Rectal smooth muscle tissue (tissue), 1 donor: ENCODE results near the gene LRRC8A.
"Not testable (repeated sequence)": the region's sequence is repeated elsewhere in the genome, so short reads cannot be mapped to it uniquely, and the experiment has no call there.

ENCODE experiments used
- H3K27ac ChIP-seq: one replicate; pipeline ENCODE4 v1.7.0; 2013; ENCODE audit warnings: low read depth, low read length, inconsistent platforms
- H3K27me3 ChIP-seq: one replicate; pipeline ENCODE4 v1.7.0; 2013; ENCODE audit warnings: low read length; ENCODE audit not compliant: control insufficient read depth, insufficient read depth
- H3K36me3 ChIP-seq: one replicate; pipeline ENCODE4 v1.7.0; 2013; ENCODE audit warnings: low read length; ENCODE audit not compliant: control insufficient read depth, insufficient read depth
- H3K4me1 ChIP-seq: one replicate; pipeline ENCODE4 v1.7.0; 2013; ENCODE audit warnings: low read length; ENCODE audit not compliant: control insufficient read depth, insufficient read depth
- H3K4me3 ChIP-seq: one replicate; pipeline ENCODE4 v1.7.0; 2013; ENCODE audit warnings: low read length
- H3K9ac ChIP-seq: one replicate; pipeline ENCODE4 v1.7.0; 2013; ENCODE audit warnings: low read length

Gene LRRC8A

GRCh38 chr9:128851024-128851423 is 30.9 kb upstream of the LRRC8A start:
- H3K4me1 ChIP-seq, H3K36me3 ChIP-seq, H3K27me3 ChIP-seq, H3K4me3 ChIP-seq, H3K9ac ChIP-seq, H3K27ac ChIP-seq: not testable (repeated sequence)

GRCh38 chr9:128851779-128852600 is 29.9 kb upstream of the LRRC8A start:
- not testable (repeated sequence) for H3K27ac ChIP-seq, H3K9ac ChIP-seq, H3K36me3 ChIP-seq, H3K4me3 ChIP-seq, H3K27me3 ChIP-seq, H3K4me1 ChIP-seq

GRCh38 chr9:128852646-128853045 is 29.3 kb upstream of the LRRC8A start:
- H3K36me3 ChIP-seq, H3K4me3 ChIP-seq, H3K4me1 ChIP-seq, H3K27ac ChIP-seq, H3K27me3 ChIP-seq, H3K9ac ChIP-seq: not testable (repeated sequence)

DNA sequence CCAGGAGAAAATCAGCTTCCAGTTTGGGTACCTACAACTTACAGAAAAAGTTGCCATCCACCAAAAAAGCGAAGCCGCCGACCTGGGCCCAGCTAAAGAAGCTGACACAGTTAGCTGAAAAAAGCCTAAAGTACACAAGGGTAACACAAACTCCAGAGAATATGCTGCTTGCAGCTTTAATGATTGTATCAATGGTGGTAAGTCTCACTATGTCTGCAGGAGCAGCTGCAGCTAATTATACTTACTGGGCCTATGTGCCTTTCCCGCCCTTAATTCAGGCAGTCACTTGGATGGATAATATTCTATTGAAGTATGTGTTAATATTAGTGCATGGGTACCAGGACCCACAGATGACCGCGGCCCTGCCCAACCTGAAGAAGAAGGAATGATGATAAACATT is 27.5 kb upstream of the LRRC8A start:
- H3K27ac ChIP-seq, H3K27me3 ChIP-seq, H3K4me1 ChIP-seq, H3K36me3 ChIP-seq, H3K9ac ChIP-seq, H3K4me3 ChIP-seq: not testable (repeated sequence)

DNA sequence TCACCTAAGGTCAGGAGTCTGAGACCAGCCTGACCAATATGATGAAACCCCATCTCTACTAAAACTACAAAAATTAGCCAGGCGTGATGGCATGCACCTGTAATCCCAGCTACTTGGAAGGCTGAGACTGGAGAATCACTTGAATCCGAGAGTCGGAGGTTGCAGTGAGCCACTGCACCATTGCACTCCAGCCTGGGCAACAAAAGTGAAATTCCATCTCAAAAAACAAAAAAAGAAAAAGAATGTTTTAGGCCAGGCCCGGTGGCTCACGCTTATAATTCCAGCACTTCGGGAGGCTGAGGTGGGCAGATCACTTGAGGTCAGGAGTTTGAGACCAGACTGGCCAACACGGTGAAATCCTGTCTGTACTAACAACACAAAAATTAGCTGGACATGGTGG is 23.5 kb upstream of the LRRC8A start:
- not testable (repeated sequence) for H3K27me3 ChIP-seq

DNA sequence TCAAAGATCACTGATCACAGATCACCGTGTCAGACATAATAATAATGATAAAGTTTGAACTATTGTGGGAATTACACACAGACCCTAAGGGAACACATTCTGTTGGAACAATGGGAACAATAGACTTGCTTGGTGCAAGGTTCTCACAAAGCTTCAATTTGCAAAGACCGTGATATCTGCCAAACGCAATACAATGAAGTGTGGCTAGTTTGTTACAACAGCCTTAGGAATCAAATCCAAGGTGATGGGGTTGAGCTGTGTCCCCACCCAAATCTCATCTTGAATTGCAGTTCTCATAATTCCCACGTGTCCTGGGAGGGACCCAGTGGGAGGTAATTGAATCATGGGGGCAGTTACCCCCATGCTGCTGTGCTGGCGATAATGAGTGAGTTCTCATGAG is 21.0 kb upstream of the LRRC8A start:
- Histone ChIP-seq H3K36me3 (no peaks in the 10 kb centered on the region), H3K4me3 (no peak overlapping the region), H3K27ac (no peak overlapping the region), H3K27me3 (no peaks in the 10 kb centered on the region), H3K9ac (no peak overlapping the region), H3K4me1 (no peaks in the 10 kb centered on the region)

More for the DNA sequence above, 23.5 kb upstream of the LRRC8A start:
- not testable (repeated sequence) for H3K9ac ChIP-seq, H3K4me1 ChIP-seq, H3K4me3 ChIP-seq, H3K36me3 ChIP-seq, H3K27ac ChIP-seq

DNA sequence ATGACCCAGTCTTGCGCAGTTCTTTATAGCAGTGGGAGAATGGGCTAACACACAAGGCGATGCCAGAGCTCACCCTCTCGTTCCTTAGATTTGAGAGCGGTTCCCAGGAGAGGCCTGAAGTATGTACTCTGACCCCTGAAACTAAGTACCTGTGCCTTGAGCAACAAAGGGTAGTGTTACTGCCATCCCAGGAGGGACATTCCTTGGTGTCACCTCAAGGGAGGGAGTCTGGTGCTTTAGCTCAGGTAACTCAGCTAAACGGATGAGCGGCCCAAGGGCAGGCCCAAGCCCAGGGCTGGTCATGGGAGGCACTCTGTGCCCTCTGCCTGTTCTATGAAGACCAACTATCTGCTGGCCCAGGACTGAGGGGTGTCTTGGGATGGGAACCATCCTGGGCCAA is 20.4 kb upstream of the LRRC8A start:
- H3K9ac ChIP-seq = no peak overlapping the region
- no peaks in the 10 kb centered on the region for H3K27me3 ChIP-seq
- H3K4me1 ChIP-seq = no peaks in the 10 kb centered on the region
- no peak overlapping the region for H3K27ac ChIP-seq
- H3K4me3 ChIP-seq = no peak overlapping the region
- H3K36me3 ChIP-seq = no peaks in the 10 kb centered on the region

DNA sequence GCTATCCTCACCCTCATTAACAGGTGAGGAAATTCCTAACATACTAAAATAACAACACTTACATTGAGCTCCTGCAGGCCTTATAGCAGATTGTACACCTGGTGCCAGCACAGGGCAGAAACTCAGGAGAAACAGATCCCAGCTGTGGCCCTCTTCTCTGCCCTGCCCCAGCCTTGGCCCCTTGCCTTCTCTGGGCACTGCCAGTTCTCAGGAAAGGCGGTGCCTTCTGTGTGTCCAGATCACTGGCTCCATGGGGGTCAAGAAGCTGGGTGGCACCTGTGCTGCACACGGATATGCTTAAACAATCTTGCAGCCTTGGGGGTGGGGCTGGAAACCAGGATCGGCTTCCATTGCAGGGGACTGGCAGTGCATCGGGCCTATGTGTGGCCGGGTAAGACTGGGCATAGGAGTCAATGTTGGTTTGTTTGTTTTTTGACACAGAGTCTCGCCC is 19.5 kb upstream of the LRRC8A start:
- no peaks in the 10 kb centered on the region for H3K4me1 ChIP-seq
- no peak overlapping the region for H3K9ac ChIP-seq
- no peak overlapping the region for H3K27ac ChIP-seq
- no peaks in the 10 kb centered on the region for H3K36me3 ChIP-seq
- H3K27me3 ChIP-seq = no peaks in the 10 kb centered on the region
- no peak overlapping the region for H3K4me3 ChIP-seq

DNA sequence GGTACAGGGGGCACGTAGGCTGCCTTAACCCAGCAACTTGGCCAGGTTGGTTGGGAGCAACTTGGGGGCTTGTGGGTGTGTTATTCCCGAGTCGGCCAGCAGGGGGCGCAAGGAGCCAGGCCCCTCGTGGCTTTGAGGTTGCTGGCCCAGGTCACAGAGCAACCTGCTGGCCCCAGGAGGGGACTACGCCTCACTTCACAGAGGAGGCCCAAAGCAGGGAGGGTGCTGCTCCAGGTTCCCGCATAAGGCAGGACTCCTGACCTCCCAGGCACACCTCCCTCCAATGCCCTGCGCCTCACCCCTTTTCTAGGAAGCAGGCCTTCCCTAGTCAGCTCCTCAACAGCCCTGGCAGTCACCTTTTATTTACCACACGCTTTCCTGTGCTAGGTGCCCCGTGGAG is 18.3 kb upstream of the LRRC8A start:
- Histone ChIP-seq H3K4me1 (no peaks in the 10 kb centered on the region), H3K9ac (no peak overlapping the region), H3K4me3 (no peak overlapping the region), H3K36me3 (no peaks in the 10 kb centered on the region), H3K27ac (no peak overlapping the region), H3K27me3 (no peaks in the 10 kb centered on the region)

DNA sequence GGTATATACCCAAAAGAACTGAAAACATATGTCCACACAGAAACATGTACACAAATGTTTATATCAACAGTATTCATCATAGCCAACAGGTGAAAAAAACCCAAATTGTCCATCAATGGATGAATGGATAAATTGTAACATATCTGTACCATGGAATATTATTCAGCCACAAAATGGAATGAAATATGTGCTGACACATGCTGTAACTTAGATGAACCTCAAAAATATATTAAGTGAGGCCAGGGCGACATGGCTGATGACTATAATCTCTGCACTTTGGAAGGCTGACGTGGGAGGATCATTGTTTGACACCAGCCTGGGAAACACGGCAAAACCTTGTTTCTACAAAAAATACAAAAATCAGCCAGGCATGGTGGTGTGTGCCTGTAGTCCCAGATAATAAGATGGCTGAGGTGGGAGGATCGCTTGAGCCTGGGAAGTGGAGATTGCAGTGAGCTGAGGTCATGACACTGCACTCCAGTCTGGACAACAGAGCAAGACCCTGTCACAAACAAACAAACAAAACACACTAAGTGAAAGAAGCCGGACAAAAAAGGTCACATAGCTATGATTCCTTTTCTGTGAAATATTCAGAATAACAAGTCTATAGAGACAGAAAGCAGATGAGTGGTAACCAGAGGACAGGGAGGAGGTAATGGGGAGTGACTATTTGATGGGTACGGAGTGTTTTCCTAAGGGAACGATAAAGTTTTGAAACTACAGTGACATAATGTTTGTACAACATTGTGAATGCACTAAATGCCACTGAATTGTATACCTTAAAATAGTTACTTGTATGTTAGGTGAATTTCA is 11.6 kb upstream of the LRRC8A start:
- no peaks in the 10 kb centered on the region for H3K36me3 ChIP-seq
- H3K27me3 ChIP-seq = no peaks in the 10 kb centered on the region
- H3K27ac ChIP-seq = no peak overlapping the region
- H3K4me3 ChIP-seq = no peak overlapping the region
- no peaks in the 10 kb centered on the region for H3K4me1 ChIP-seq
- no peak overlapping the region for H3K9ac ChIP-seq

DNA sequence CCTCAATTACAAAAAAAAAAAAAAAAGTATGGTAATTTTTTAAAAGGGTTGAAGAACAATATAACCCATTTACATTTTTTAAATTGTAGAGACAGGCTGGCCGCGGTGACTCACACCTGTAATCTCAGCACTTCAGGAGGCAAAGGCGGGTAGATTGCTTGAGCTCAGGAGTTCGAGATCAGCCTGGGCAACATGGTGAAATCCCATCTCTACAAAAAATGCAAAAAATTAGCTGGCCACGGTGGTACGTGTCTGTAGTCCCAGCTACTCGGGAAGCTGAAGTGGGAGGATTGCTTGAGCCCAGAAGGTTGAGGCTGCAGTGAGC is 11.0 kb upstream of the LRRC8A start:
- not testable (repeated sequence) for H3K27ac ChIP-seq, H3K4me1 ChIP-seq, H3K4me3 ChIP-seq, H3K36me3 ChIP-seq, H3K9ac ChIP-seq, H3K27me3 ChIP-seq

DNA sequence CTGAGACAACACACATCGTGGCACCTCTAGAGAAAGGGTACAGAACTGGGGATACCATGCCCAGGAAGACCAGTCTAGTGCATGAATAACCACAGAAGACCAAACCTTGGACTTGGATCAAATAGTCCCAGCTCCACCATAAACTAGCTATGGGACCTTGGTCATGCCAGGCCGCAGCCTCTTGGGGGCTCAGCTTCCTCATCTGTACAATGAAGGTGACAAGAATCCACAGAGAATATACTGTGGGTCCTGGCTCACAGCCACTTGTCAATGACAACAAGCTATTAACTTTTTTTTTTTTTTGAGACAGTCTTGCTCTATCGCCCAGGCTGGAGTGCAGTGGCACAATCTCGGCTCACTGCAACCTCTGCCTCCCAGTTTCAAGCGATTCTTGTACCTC is 4.1 kb upstream of the LRRC8A start:
- Histone ChIP-seq H3K4me3 (no peak overlapping the region), H3K27me3 (no peaks in the 10 kb centered on the region), H3K27ac (no peak overlapping the region), H3K36me3 (no peaks in the 10 kb centered on the region), H3K4me1 (peaks cover 2% of the 10 kb centered on the region), H3K9ac (no peak overlapping the region)
